A549 (cell line): ENCODE data around the gene ARAP1.

Source experiments
- CEBPB ChIP-seq, 2 experiments: fragments of >200 bp in 1 of 2; sonication (Bioruptor Twin) in 1 of 2; formaldehyde crosslinking in 1 of 2; IDR thresholded peaks; 2 replicates each; pipeline ENCODE4 v1.6.1; 2012 to 2016
- HDAC2 ChIP-seq: fragments of 200-600 bp; sonication (generic); IDR thresholded peaks from 2 replicates; pipeline ENCODE4 v1.6.1; 2016
- JUN ChIP-seq, 2 experiments: fragments of >200 bp; sonication (Bioruptor Twin); formaldehyde crosslinking; IDR thresholded peaks; 2 replicates in 1 of 2; 3 replicates in 1 of 2; pipeline ENCODE4 v1.6.1; 2016 to 2017
- MAX ChIP-seq: IDR thresholded peaks from 2 replicates; pipeline ENCODE4 v1.6.1; 2012
- RAD21 ChIP-seq, 2 experiments: fragments of >200 bp in 1 of 2; sonication (Bioruptor Twin) in 1 of 2; formaldehyde crosslinking in 1 of 2; IDR thresholded peaks in 1 of 2; conservative IDR thresholded peaks in 1 of 2; 2 replicates in 1 of 2; 3 replicates in 1 of 2; pipeline ENCODE4 v1.6.1; 2012 to 2018; ENCODE audit warnings: inconsistent platforms in 1 of 2
- SMC3 ChIP-seq: fragments of >200 bp; sonication (Bioruptor Twin); formaldehyde crosslinking; IDR thresholded peaks from 3 replicates; pipeline ENCODE4 v1.6.1; 2018; ENCODE audit warnings: inconsistent platforms
- TF ChIP-seq, protein P1 (sequence below): fragments of >200 bp; sonication (Bioruptor Twin); formaldehyde crosslinking; IDR thresholded peaks from 3 replicates; pipeline ENCODE4 v1.5.1; 2016

DNA sequence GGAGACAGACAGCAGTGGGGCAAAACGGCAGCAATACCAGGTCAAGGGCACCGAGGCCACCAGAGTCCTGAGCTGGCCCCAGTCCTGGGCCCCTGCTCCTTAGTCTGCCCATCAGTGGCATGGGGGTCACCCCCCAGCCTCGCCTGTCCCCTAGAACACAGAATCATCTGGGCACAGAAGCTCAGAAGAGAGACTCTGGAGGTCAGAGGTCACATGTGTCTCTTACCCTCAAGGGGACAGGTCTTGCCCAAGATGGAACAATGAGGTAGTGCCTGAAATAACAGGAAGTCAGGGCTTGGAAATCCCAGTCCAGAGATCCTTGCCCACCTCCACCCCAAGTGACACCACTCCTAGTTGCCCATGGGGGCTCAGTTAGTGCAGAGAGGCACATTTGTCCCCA is 98.6 kb downstream of the ARAP1 start:
- TF ChIP-seq MAX = no peak
- no peak for TF ChIP-seq CEBPB (IDR thresholded peaks at IDR 0.05)
- no peak for TF ChIP-seq SMC3
- TF ChIP-seq, protein P1, sequence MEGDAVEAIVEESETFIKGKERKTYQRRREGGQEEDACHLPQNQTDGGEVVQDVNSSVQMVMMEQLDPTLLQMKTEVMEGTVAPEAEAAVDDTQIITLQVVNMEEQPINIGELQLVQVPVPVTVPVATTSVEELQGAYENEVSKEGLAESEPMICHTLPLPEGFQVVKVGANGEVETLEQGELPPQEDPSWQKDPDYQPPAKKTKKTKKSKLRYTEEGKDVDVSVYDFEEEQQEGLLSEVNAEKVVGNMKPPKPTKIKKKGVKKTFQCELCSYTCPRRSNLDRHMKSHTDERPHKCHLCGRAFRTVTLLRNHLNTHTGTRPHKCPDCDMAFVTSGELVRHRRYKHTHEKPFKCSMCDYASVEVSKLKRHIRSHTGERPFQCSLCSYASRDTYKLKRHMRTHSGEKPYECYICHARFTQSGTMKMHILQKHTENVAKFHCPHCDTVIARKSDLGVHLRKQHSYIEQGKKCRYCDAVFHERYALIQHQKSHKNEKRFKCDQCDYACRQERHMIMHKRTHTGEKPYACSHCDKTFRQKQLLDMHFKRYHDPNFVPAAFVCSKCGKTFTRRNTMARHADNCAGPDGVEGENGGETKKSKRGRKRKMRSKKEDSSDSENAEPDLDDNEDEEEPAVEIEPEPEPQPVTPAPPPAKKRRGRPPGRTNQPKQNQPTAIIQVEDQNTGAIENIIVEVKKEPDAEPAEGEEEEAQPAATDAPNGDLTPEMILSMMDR = no peak
- no peak for TF ChIP-seq RAD21 (conservative IDR thresholded peaks at IDR 0.05 in 1 of 2, IDR thresholded peaks at IDR 0.05 in 1 of 2)
- TF ChIP-seq JUN (IDR thresholded peaks at IDR 0.05) = no peak
- no peak for TF ChIP-seq HDAC2
